Muscle layer of duodenum (tissue), 2 donors: ENCODE data around the gene MMEL1.
A peak's percentile ranks its signal among the peaks of the same experiment; 100 is the strongest.
"Not testable (repeated sequence)": the region's sequence is repeated elsewhere in the genome, so short reads cannot be mapped to it uniquely, and the experiment has no call there.

Experiments used
- H3K27ac ChIP-seq: one replicate; pipeline ENCODE4 v1.7.0; 2013; ENCODE audit warnings: mild to moderate bottlenecking, low read length
- H3K27me3 ChIP-seq: one replicate; pipeline ENCODE4 v1.7.0; 2013; ENCODE audit warnings: low read depth, mild to moderate bottlenecking, control low read depth, low read length
- H3K36me3 ChIP-seq, 2 donors: one replicate each; pipeline ENCODE4 v1.7.0; 2013; ENCODE audit warnings: low read length in 2 of 2, control low read depth in 1 of 2, mild to moderate bottlenecking in 1 of 2; ENCODE audit not compliant: insufficient read depth in 2 of 2, control insufficient read depth in 1 of 2
- H3K4me1 ChIP-seq, 2 donors: one replicate each; pipeline ENCODE4 v1.7.0; 2013; ENCODE audit warnings: low read length in 2 of 2, mild to moderate bottlenecking in 2 of 2, control low read depth in 1 of 2, moderate library complexity in 1 of 2; ENCODE audit not compliant: insufficient read depth in 2 of 2, control insufficient read depth in 1 of 2
- H3K4me3 ChIP-seq, 2 donors: one replicate each; pipeline ENCODE4 v1.7.0; 2013; ENCODE audit warnings: low read length in 2 of 2, low read depth in 1 of 2, mild to moderate bottlenecking in 1 of 2
- H3K9me3 ChIP-seq, 2 donors: one replicate each; pipeline ENCODE4 v1.7.0; 2013; ENCODE audit warnings: low read length in 2 of 2, control low read depth in 1 of 2, mild to moderate bottlenecking in 1 of 2; ENCODE audit not compliant: control insufficient read depth in 1 of 2
- donor health status: healthy.

The MMEL1 gene

GRCh38 chr1:2556277-2556677, 76.5 kb downstream of the MMEL1 start, which contains the start of gene TNFRSF14:
TNFRSF14 (plus strand) TSS chr1:2556371; CDS start chr1:2556665, 294 bp downstream.
- peaks cover 4 to 25% of the 10 kb centered on the region in 2 donors for H3K36me3 ChIP-seq
- H3K27me3 ChIP-seq = no peaks in the 10 kb centered on the region
- H3K9me3 ChIP-seq = no peaks in the 10 kb centered on the region
- H3K27ac ChIP-seq = peak within 1 kb of the TSS; percentile 97
- H3K4me3 ChIP-seq = peak within 1 kb of the TSS; percentile 86
- H3K4me1 ChIP-seq = peaks cover 0 to 31% of the 10 kb centered on the region in 2 donors

DNA sequence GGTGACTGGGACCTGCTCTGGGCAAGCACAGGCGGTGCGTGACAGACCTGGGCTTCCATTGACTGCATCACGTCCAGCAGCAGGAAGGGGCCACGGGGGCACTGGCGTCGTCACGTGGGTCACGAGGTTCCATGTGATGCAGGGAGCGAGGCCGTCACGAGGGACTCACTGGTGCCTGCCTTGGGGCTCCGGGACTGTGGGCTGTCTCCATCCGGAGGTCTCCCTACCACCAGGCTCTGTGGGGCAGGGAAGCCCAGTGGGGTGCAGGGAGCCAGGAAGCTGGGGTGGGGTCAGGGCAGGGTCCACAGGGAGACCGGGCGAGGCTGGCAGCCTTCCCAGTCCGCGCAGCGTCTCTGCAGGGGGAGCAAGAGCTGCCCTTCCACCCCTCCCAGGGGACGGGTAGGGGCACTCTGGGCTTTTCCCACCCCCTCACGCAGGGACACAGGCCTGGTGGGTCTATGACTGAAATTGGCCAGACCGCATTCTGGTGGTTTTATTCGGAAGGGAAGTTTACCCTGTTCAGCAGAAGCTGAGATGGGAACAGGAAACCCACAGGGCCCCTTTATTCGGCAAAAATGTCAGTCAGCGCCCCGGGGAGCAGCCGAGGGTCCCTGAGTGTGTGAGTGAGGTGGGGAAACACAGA, 77.1 kb downstream of the MMEL1 start:
- Histone ChIP-seq H3K4me1 (peaks cover 0 to 31% of the 10 kb centered on the region in 2 donors), H3K4me3 (peak overlapping the region; percentile 86), H3K36me3 (peaks cover 4 to 21% of the 10 kb centered on the region in 2 donors), H3K27ac (peak overlapping the region; percentile 97), H3K27me3 (no peaks in the 10 kb centered on the region), H3K9me3 (no peaks in the 10 kb centered on the region)

GRCh38 chr1:2554621-2555387, 78.0 kb downstream of the MMEL1 start:
- Histone ChIP-seq H3K4me3 (peak overlapping the region in 1 of 2 donors; percentile 86), H3K27me3 (no peaks in the 10 kb centered on the region), H3K4me1 (peaks cover 0 to 31% of the 10 kb centered on the region in 2 donors), H3K9me3 (no peaks in the 10 kb centered on the region), H3K36me3 (peaks cover 4 to 11% of the 10 kb centered on the region in 2 donors), H3K27ac (peak overlapping the region; percentile 97)

- H3K36me3 ChIP-seq = peaks cover 4 to 5% of the 10 kb centered on the region in 2 donors
- no peaks in the 10 kb centered on the region for H3K9me3 ChIP-seq
- no peaks in the 10 kb centered on the region for H3K27me3 ChIP-seq
- peaks cover 0 to 38% of the 10 kb centered on the region in 2 donors for H3K4me1 ChIP-seq
- no peak overlapping the region for H3K4me3 ChIP-seq
- H3K27ac ChIP-seq = no peak overlapping the region
Observed at GRCh38 chr1:2553871-2554620, 78.8 kb downstream of the MMEL1 start.

DNA sequence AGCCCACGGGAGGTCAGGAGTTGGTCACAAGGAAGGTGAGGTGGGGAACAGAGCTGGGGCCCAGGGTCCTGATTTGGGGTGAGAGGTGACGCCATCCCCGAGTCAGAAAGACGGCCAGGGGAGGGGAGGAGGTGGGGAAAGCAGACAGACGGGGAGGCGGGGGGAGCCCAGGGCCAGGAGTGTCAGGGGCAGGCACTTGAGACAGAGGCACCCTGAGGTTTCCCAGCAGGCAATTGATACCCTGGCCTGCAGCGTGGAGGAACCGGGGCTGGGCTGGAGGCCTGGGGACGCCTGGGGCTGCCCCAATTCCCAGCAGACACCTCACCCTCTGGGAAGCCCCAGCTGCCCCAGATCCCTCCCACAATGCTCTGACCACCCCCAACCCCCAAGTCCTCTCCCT, 79.7 kb downstream of the MMEL1 start:
- H3K27ac ChIP-seq, H3K4me3 ChIP-seq, H3K9me3 ChIP-seq, H3K27me3 ChIP-seq, H3K36me3 ChIP-seq: not testable (repeated sequence)
- peaks cover 0 to 43% of the 10 kb centered on the region in 2 donors for H3K4me1 ChIP-seq

DNA sequence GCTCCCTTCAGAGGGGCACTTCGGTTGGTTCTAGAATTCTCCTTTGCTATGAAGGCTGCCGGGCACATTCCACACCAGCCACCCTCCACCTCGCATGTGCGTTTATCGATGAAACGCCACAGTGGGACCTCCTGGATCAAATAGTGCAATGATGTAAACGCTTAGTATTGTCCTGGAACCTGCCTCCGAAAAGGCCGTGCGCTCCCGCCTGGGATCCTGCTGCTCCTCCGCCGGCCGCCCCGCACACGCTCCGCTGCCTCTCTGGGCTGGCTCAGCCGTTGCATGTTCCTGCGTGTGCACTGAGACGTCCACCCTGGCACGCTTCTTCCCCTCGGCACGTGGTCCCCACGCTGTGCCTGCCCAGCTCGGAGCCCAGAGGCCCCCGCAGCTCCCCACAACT, 80.6 kb downstream of the MMEL1 start:
- H3K9me3 ChIP-seq = no peaks in the 10 kb centered on the region
- H3K4me1 ChIP-seq = peaks cover 7 to 43% of the 10 kb centered on the region in 2 donors
- H3K27me3 ChIP-seq = no peaks in the 10 kb centered on the region
- H3K27ac ChIP-seq = no peak overlapping the region
- no peaks in the 10 kb centered on the region for H3K36me3 ChIP-seq
- H3K4me3 ChIP-seq = no peak overlapping the region

DNA sequence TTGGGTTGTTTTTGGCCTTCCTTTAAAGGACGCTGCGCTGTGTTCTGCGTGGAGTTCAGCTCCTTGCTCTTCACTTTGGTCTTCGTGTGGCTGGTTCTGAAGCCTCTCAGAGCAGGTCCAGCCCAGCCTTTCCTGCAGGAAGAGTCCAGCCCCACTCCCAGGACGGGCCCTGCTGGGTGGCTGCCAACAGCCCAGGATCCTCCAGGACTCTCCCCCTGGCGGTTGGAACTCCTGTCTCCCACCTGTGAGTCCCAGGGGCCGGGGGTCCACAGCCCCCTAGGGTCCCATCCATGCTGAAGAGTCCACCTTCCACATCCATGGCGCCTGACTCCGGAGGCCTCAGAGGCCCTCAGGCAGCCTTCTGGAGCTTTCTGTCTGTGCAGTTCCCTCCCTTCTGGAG, 81.3 kb downstream of the MMEL1 start:
- H3K36me3 ChIP-seq, H3K9me3 ChIP-seq, H3K4me3 ChIP-seq, H3K27ac ChIP-seq, H3K27me3 ChIP-seq: not testable (repeated sequence)
- peaks cover 8 to 44% of the 10 kb centered on the region in 2 donors for H3K4me1 ChIP-seq

GRCh38 chr1:2550309-2550861, 82.4 kb downstream of the MMEL1 start:
- H3K4me3 ChIP-seq, H3K9me3 ChIP-seq, H3K27ac ChIP-seq, H3K36me3 ChIP-seq, H3K27me3 ChIP-seq: not testable (repeated sequence)
- peaks cover 8 to 46% of the 10 kb centered on the region in 2 donors for H3K4me1 ChIP-seq

- not testable (repeated sequence) for H3K27me3 ChIP-seq, H3K9me3 ChIP-seq, H3K36me3 ChIP-seq, H3K4me3 ChIP-seq
- H3K4me1 ChIP-seq = peaks cover 8 to 46% of the 10 kb centered on the region in 2 donors
- H3K27ac ChIP-seq = peak overlapping the region; percentile 83
Observed at GRCh38 chr1:2549367-2550029, 83.3 kb downstream of the MMEL1 start.

- Histone ChIP-seq H3K9me3 (no peaks in the 10 kb centered on the region), H3K4me3 (peak overlapping the region; percentile 42 to 65), H3K27me3 (no peaks in the 10 kb centered on the region), H3K4me1 (peaks cover 8 to 57% of the 10 kb centered on the region in 2 donors), H3K36me3 (no peaks in the 10 kb centered on the region), H3K27ac (peak overlapping the region; percentile 83)
Observed at GRCh38 chr1:2548068-2548589, 84.7 kb downstream of the MMEL1 start.
